ENCODE results near the gene HTRA3.
"Not testable (repeated sequence)": the region's sequence is repeated elsewhere in the genome, so short reads cannot be mapped to it uniquely, and the experiment has no call there.

HTRA3 gene

DNA sequence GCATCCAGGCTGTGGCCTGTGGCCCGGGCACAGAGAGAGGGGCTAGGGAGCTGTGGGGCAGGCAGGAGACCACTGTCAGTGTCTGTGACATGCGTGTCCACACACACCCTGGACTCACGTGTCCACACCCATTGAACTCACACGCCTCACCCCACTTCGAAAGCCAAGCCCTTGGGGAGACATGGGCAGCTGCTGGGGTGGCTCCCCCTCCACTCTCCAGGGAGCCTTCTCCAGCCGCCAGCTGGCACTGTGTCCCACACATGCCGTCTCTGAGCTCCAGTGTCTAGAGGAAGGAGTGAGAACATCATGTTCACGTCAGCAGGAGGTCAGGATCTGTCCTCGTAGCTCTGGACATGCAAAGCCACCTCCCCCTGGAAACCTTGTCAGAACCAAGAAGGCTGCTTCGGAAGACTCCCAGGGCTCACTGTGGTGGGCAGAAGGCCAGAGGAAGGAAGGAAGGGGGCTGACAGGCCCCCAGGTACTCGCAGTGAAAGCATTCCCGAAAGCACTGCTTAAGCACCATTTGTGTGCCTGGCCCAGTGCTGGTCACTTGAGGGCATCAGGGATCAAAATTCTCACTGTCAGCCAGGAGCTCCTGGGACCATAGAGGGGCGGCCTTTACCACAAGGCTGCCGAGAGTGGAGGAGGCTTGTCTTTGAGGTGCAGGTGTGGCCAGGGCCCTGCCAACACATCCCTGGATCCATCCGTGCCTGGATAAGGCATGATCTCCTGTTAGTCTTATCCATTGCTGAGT is 61.4 kb downstream of the HTRA3 start:
- no peak for DNase-seq

DNA sequence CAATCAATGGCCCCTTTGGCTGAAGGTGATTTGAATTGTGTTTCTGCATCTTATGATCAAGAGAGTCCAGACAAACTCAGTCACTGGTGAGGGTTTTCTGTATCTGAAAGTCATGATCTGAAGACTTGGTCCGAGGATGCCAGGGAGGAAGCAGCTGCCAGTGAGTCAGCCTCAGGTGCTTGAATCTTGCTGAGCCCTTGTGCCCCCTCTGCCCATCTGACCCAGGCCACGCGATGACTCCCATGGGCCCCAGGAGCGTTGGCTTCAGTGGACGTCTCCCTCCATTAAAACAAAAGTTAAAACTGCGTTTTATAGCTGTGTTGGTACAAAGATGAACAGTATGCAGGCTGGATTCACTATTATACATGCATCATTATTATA is 62.0 kb downstream of the HTRA3 start:
- DNase-seq, result no peak

DNA sequence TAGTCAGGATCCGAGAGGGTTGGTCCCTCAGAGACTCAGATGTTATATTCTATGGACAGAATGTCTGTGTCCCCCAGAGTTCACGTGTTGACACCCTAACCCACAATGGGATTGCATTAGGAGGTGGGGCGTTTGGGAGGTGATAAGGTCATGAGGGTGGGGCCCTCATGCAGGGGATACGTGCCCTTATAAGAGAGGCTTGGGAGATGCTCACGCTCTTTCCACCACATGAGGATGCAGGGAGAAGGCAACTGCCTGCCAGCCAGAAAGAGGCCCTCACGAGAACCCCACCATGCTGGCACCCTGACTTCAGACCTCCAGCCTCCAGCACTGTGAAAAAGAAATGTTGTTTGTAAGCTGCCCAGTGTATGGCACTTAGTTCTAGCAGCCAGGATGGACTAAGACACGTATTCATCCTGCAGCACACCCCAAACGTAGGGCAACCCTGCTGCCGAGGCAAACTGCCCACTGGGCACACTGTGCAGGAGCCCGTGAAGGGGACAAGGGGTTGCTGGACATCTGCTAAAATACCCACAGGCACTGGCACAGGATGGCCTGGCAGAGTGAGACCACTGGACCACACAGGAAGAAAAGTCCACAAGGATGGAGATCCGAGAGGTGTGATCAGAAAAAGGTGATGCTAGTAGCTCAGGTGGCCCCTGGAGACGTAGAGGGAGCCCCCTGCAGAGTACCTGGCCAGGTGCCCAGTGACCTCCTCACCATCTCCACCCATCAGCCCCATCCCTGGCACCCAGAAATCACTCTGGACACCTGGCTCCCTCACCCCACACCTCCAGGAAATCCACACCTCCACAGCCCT is 62.7 kb downstream of the HTRA3 start:
- DNase-seq, result no peak

- no peak for DNase-seq
Observed at GRCh38 chr4:8332891-8333331, 63.4 kb downstream of the HTRA3 start.

DNA sequence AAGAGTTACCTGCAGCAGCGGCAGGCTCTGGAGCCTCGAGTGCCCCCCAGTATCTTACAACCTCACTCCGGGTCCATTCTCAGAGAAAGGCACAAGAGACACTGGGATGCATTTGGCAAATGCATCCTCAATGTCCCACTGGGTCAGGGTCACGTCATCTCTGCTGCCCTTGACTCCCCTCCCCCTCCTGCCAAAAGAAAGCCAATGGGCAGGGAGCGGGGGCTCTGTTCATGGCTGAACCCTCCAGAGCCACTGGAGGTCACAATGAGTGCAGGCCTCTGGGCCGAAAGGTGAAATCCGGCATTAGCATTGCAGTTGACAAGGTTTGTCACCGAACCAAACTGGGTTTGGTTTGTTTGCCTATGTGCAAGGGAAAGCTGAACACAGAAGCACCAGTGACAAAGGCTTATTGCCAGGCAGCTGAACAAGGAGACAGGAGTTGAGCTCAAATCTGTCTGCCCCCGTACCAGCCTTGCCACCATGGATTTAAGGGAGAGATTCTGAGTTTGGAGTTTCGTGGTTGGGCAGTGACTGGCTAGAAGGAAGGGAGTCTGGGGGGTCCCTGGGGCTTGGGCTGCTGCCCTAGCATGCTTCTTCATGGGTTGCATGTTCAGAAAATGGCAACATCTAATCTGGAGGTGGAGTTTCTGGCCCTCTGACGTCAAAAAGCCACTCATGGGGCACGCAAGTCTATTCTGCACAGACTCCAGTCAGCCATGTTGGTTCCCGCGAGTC is 64.3 kb downstream of the HTRA3 start:
- no peak for DNase-seq

- DNase-seq, result no peak
Observed at GRCh38 chr4:8334786-8335460, 65.4 kb downstream of the HTRA3 start.

DNA sequence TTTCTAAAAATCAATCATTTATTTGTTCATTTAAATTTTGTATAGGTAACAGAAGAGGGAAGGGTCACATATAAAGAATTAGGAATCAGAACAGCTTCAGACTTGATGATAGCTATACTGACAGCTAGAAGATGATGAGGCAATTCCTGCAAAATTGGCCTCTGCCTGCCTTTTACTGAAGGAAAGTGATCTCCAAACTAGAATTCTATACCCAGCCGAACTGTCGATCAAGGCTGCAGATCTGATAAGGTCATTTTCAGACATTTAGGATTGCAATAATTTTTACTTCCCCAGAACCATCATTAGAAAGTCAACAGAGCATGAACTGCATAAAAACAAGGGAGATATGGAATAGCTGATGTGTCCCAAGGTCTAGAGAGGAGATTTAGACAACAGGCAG is 66.3 kb downstream of the HTRA3 start:
- DNase-seq, result no peak

DNA sequence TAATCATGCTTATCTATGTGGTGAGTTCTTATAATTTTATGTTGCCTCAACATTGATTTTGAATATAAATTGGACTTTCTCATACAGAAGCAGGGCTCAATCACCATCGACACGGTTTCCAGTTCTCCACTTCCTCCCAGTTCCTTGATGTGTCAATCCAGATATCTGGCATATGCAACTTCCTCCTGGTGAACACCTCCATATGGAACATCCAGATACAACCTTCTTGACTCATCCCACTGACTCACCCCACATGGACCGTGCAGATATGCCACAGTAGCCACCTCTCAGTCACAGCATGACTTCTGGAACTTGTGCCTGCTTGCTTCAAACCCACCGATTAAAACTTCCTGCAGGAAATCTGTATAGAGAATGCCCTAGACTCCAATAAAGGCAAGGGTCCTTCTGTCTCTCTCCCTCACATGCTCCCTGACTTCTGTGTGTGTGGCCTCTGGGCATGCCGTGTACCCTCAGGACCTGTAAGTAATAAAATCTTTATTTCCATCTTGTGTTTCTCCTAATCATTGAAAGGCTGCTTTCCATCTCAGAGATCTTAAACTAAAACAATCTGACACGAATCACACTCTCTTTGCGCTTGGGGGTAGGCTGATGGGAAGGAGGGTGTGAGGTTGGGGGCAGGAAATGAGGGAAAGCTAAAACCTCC is 67.0 kb downstream of the HTRA3 start:
- DNase-seq, result no peak

DNA sequence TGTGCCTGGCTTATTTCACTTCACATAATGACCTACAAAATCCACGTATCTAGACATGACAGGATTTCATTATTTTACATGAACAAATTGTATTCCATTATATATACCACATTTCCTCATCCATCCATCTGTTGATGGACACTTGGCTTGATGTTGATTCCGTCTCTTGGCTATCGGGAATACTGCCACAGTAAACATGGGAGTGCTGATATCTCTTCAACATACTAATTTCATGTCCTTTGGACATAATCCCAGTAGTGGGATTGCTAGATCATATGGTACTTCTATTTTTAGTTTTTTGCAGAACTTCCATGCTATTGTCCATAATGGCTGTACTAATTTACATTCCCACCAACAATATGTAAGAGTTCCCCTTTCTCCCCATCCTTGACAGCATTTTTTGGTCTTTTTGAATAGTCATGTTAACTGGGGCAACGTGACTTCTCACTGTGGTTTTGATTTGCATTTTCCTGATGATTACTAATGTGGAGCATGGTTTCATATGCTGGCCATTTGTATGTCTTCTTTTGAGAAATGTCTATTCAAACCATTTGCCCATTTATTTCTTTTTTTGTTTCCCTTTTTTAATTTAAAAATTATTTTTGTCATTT is 68.9 kb downstream of the HTRA3 start:
- no peak for DNase-seq

- no peak for DNase-seq
Observed at GRCh38 chr4:8340781-8341241, 71.3 kb downstream of the HTRA3 start.

DNA sequence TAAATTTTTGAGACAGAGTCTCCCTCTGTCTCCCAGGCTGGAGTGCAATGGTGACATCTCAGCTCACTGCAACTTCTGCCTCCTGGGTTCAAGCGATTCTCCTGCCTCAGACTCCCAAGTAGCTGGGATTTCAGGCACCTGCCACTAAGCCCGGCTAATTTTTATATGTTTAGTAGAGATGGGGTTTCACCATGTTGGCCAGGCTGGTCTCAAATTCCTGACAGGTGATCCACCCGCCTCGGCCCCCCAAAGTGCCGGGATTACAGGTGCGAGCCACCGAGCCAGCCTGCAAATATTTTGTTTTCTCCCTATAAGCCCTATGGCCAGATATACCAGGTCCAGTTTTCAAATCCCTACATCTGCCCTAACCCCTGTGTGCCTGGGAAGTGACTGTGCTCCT is 71.7 kb downstream of the HTRA3 start:
- not testable (repeated sequence) for DNase-seq

GRCh38 chr4:8341691-8342090 is 72.1 kb downstream of the HTRA3 start:
- DNase-seq, result no peak

- DNase-seq, result no peak
Observed at GRCh38 chr4:8342651-8343261, 73.2 kb downstream of the HTRA3 start.

DNA sequence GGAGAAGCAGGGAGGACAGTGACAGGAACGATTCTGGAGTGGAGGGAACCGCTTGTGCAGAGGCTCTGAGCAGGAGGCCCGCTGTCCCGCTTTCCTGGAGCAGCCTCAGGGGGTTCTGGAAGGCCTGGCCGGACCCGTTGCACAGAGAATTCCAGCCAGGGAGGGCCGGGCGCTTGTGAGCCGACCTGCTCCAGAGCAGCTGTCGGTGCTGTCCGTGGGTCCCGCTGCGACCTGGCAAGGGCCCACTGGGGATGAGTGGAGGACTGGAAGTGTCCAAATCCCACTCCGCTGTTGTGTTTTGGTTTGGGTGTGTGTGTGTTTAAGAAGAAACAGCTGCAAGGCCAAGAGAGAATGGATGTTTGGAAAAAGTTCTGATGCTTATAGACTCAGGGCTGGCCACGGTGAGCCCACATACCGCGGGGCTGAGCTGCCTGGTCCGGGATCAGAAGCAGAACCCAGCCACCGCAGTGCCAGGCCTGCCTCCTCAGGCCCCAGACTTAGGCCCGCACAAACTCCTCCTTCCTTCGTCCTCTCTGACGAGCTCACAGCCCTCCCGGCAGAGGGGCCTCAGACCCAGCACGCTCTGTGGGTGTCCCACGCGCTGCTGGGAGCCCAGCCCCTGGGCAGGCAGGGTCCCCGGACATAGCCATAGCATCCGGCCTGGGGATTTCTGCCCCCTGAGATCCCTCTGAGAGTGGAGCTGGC is 73.9 kb downstream of the HTRA3 start:
- DNase-seq, result no peak

DNA sequence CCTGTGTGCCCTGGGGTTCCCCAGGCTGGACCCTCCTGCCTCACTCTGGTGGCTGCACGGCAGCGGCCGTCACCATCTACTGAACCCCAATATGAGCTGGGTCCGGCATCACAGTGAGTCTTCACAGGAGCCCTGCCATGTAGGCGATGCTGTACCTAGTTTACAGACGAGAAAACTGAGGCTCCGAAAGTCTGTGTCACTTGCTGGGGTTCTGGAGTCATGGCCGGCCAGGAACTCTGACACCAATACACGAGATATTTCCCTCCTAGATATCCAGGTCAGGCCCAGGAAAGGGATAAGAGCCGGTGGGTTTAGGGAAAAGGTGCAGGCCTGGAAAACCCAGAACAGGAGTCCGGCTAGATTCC is 74.4 kb downstream of the HTRA3 start:
- DNase-seq, result no peak

- no peak for DNase-seq
Observed at GRCh38 chr4:8344377-8344776, 74.8 kb downstream of the HTRA3 start.

- DNase-seq, result no peak
Observed at GRCh38 chr4:8345053-8345945, 75.7 kb downstream of the HTRA3 start.

- no peak for DNase-seq
Observed at GRCh38 chr4:8345946-8346814, 76.6 kb downstream of the HTRA3 start.
